RWPE2 (cell line): ENCODE data around the gene IFT81.

ENCODE experiments used
- ATAC-seq: fragments of 200-7000 bp; cut with Tn5 transposase; 3 replicates; pipeline ENCODE4 v1.9.1; 2021; ENCODE audit warnings: low read depth
- DNase-seq: peaks from one replicate; pipeline ENCODE4 v3.0.0-alpha.2; 2020; ENCODE audit warnings: low spot score
- H3K27ac ChIP-seq: fragments of 450-650 bp; 2 replicates; pipeline ENCODE4 v1.5.1; 2017; ENCODE audit warnings: mild to moderate bottlenecking; ENCODE audit not compliant: poor library complexity, severe bottlenecking
- H3K27me3 ChIP-seq: fragments of 250-450 bp; sonication (Bioruptor Pico); 2 replicates; pipeline ENCODE4 v1.5.1; 2021; ENCODE audit warnings: mild to moderate bottlenecking, moderate library complexity; ENCODE audit not compliant: insufficient read depth, poor library complexity, severe bottlenecking
- H3K36me3 ChIP-seq: fragments of 250-450 bp; sonication (Bioruptor Pico); 2 replicates; pipeline ENCODE4 v1.5.1; 2020; ENCODE audit warnings: low read depth, mild to moderate bottlenecking, moderate library complexity
- H3K4me1 ChIP-seq: fragments of 250-450 bp; sonication (Bioruptor Pico); 2 replicates; pipeline ENCODE4 v1.5.1; 2021; ENCODE audit warnings: mild to moderate bottlenecking, moderate library complexity; ENCODE audit not compliant: insufficient read depth, poor library complexity, severe bottlenecking
- H3K4me3 ChIP-seq: fragments of 250-450 bp; sonication (Bioruptor Pico); 2 replicates; pipeline ENCODE4 v1.5.1; 2021; ENCODE audit warnings: mild to moderate bottlenecking, moderate library complexity; ENCODE audit not compliant: severe bottlenecking
- H3K9me3 ChIP-seq: fragments of 250-450 bp; sonication (Bioruptor Pico); 2 replicates; pipeline ENCODE4 v1.5.1; 2021; ENCODE audit warnings: mild to moderate bottlenecking, moderate library complexity; ENCODE audit not compliant: severe bottlenecking
- CTCF ChIP-seq: fragments of 450-650 bp; IDR thresholded peaks from one replicate; pipeline ENCODE4 v1.5.1; 2017; ENCODE audit warnings: mild to moderate bottlenecking, moderate library complexity; ENCODE audit not compliant: poor library complexity, severe bottlenecking

The IFT81 gene

GRCh38 chr12:110117956-110118685, 6.0 kb upstream of the IFT81 start:
- Histone ChIP-seq H3K4me1 (no peaks in the 10 kb centered on the region), H3K9me3 (no peaks in the 10 kb centered on the region), H3K27me3 (no peaks in the 10 kb centered on the region), H3K4me3 (no peak overlapping the region), H3K36me3 (no peaks in the 10 kb centered on the region), H3K27ac (no peak overlapping the region)
- no peak for TF ChIP-seq CTCF
- ATAC-seq = no peak
- DNase-seq = no peak

- H3K9me3 ChIP-seq = no peaks in the 10 kb centered on the region
- H3K4me1 ChIP-seq = peaks cover 5% of the 10 kb centered on the region
- no peak overlapping the region for H3K27ac ChIP-seq
- no peaks in the 10 kb centered on the region for H3K27me3 ChIP-seq
- no peak overlapping the region for H3K4me3 ChIP-seq
- ATAC-seq (no peak), DNase-seq (no peak)
- TF ChIP-seq CTCF = no peak
- H3K36me3 ChIP-seq = peaks cover 3% of the 10 kb centered on the region; the same call in 1 of the 2 replicates
These were observed 1.2 kb upstream of the IFT81 start for GRCh38 chr12:110122929-110123328.

GRCh38 chr12:110123919-110124268, 263 bp upstream of the IFT81 start:
- H3K4me3 ChIP-seq = peak overlapping the region; percentile 99
- H3K4me1 ChIP-seq = peaks cover 5% of the 10 kb centered on the region
- DNase-seq = no peak
- no peak for TF ChIP-seq CTCF
- no peaks in the 10 kb centered on the region for H3K27me3 ChIP-seq
- no peak overlapping the region for H3K27ac ChIP-seq
- ATAC-seq = peak; percentile 79; the same call in 2 of the 3 replicates
- H3K9me3 ChIP-seq = no peaks in the 10 kb centered on the region
- H3K36me3 ChIP-seq = peaks cover 6% of the 10 kb centered on the region

- no peaks in the 10 kb centered on the region for H3K27me3 ChIP-seq
- peaks cover 5% of the 10 kb centered on the region for H3K4me1 ChIP-seq
- H3K4me3 ChIP-seq = no peak overlapping the region
- peaks cover 18% of the 10 kb centered on the region for H3K36me3 ChIP-seq
- DNase-seq (no peak), ATAC-seq (no peak)
- TF ChIP-seq CTCF = no peak
- no peak overlapping the region for H3K27ac ChIP-seq
- H3K9me3 ChIP-seq = no peaks in the 10 kb centered on the region
These were observed 2.4 kb downstream of the IFT81 start for GRCh38 chr12:110126557-110126956.

GRCh38 chr12:110134691-110135411, 10.7 kb downstream of the IFT81 start:
- Histone ChIP-seq H3K27ac (no peak overlapping the region), H3K4me1 (no peaks in the 10 kb centered on the region), H3K4me3 (no peak overlapping the region), H3K27me3 (no peaks in the 10 kb centered on the region), H3K9me3 (no peaks in the 10 kb centered on the region), H3K36me3 (peaks cover 53% of the 10 kb centered on the region)
- no peak for DNase-seq
- no peak for TF ChIP-seq CTCF
- ATAC-seq = no peak
